KMS-11 (cell line): Measurements from ENCODE around the gene TAF4.

ENCODE experiments used
- H2AFZ ChIP-seq: fragments of 200-600 bp; sonication (generic); 2 replicates; pipeline ENCODE4 v1.6.1; 2016; ENCODE audit warnings: antibody characterized with exemption, mixed run types, low read depth
- H3K27ac ChIP-seq: fragments of 200-600 bp; sonication (generic); 2 replicates; pipeline ENCODE4 v1.6.1; 2016; ENCODE audit warnings: mild to moderate bottlenecking, mixed run types
- H3K27me3 ChIP-seq: fragments of 200-600 bp; sonication (generic); 2 replicates; pipeline ENCODE4 v1.6.1; 2017; ENCODE audit warnings: mild to moderate bottlenecking, low read depth, mixed run types, moderate library complexity; ENCODE audit not compliant: insufficient read depth
- H3K36me3 ChIP-seq: fragments of 200-600 bp; sonication (generic); 2 replicates; pipeline ENCODE4 v1.6.1; 2017; ENCODE audit warnings: mild to moderate bottlenecking, mixed run types; ENCODE audit not compliant: insufficient read depth
- H3K4me1 ChIP-seq: fragments of 200-600 bp; sonication (generic); 2 replicates; pipeline ENCODE4 v1.6.1; 2016; ENCODE audit warnings: mild to moderate bottlenecking, low read depth, mixed run types; ENCODE audit not compliant: poor library complexity, severe bottlenecking
- H3K4me2 ChIP-seq: fragments of 200-600 bp; sonication (generic); 2 replicates; pipeline ENCODE4 v1.7.0; 2016; ENCODE audit warnings: mild to moderate bottlenecking, mixed run types
- H3K4me3 ChIP-seq: fragments of 200-600 bp; sonication (generic); IDR thresholded peaks from 2 replicates; pipeline ENCODE4 v1.6.1; 2017; ENCODE audit warnings: low read depth, low read length, mixed read lengths; ENCODE audit not compliant: insufficient read depth
- H3K79me2 ChIP-seq: fragments of 200-600 bp; sonication (generic); 2 replicates; pipeline ENCODE4 v1.6.1; 2016; ENCODE audit warnings: low read depth, mixed run types; ENCODE audit not compliant: insufficient read depth
- H3K9ac ChIP-seq: fragments of 200-600 bp; sonication (generic); 2 replicates; pipeline ENCODE4 v1.6.1; 2016; ENCODE audit warnings: mild to moderate bottlenecking, mixed run types
- H4K20me1 ChIP-seq: fragments of 200-600 bp; sonication (generic); 2 replicates; pipeline ENCODE4 v1.6.1; 2016; ENCODE audit warnings: mild to moderate bottlenecking, mixed run types; ENCODE audit not compliant: insufficient read depth
- CTCF ChIP-seq: fragments of 200-600 bp; sonication (generic); conservative IDR thresholded peaks from 2 replicates; pipeline ENCODE4 v1.6.1; 2017; ENCODE audit warnings: low read depth, mild to moderate bottlenecking, antibody characterized with exemption, low read length, moderate library complexity, mixed read lengths

Gene TAF4

GRCh38 chr20:61998343-61999121, 67.1 kb downstream of the TAF4 start:
- no peak overlapping the region for H3K9ac ChIP-seq
- H3K27me3 ChIP-seq: no peaks in the 10 kb centered on the region
- H3K4me3 ChIP-seq: no peak overlapping the region
- peaks cover 38% of the 10 kb centered on the region; the same call in 1 of the 2 replicates for H3K36me3 ChIP-seq
- H4K20me1 ChIP-seq: no peaks in the 10 kb centered on the region
- no peak overlapping the region for H3K4me2 ChIP-seq
- no peak for TF ChIP-seq CTCF
- H3K4me1 ChIP-seq: peaks cover 10% of the 10 kb centered on the region
- H3K79me2 ChIP-seq: no peaks in the 10 kb centered on the region
- H2AFZ ChIP-seq: no peak overlapping the region
- no peak overlapping the region for H3K27ac ChIP-seq

- TF ChIP-seq CTCF: no peak
- H3K9ac ChIP-seq: no peak overlapping the region
- H2AFZ ChIP-seq: no peak overlapping the region
- H3K79me2 ChIP-seq: no peaks in the 10 kb centered on the region
- peaks cover 5% of the 10 kb centered on the region for H3K4me1 ChIP-seq
- no peaks in the 10 kb centered on the region for H3K27me3 ChIP-seq
- peaks cover 38% of the 10 kb centered on the region; the same call in 1 of the 2 replicates for H3K36me3 ChIP-seq
- no peaks in the 10 kb centered on the region for H4K20me1 ChIP-seq
- H3K4me3 ChIP-seq: no peak overlapping the region
- H3K4me2 ChIP-seq: no peak overlapping the region
- no peak overlapping the region for H3K27ac ChIP-seq
Observed at GRCh38 chr20:61997891-61998290, 67.8 kb downstream of the TAF4 start.

- TF ChIP-seq CTCF: no peak
- Histone ChIP-seq H3K4me2 (no peak overlapping the region), H3K27ac (no peak overlapping the region), H3K36me3 (peaks cover 33% of the 10 kb centered on the region; the same call in 1 of the 2 replicates), H3K4me1 (no peaks in the 10 kb centered on the region), H3K9ac (no peak overlapping the region), H3K4me3 (no peak overlapping the region), H2AFZ (no peak overlapping the region), H3K27me3 (no peaks in the 10 kb centered on the region), H4K20me1 (no peaks in the 10 kb centered on the region), H3K79me2 (no peaks in the 10 kb centered on the region)
Observed at GRCh38 chr20:61997372-61997771, 68.3 kb downstream of the TAF4 start.

- TF ChIP-seq CTCF: no peak
- no peak overlapping the region for H3K27ac ChIP-seq
- no peaks in the 10 kb centered on the region for H3K79me2 ChIP-seq
- no peak overlapping the region for H2AFZ ChIP-seq
- no peaks in the 10 kb centered on the region for H3K4me1 ChIP-seq
- H4K20me1 ChIP-seq: no peaks in the 10 kb centered on the region
- H3K4me3 ChIP-seq: no peak overlapping the region
- peaks cover 31% of the 10 kb centered on the region; the same call in 1 of the 2 replicates for H3K36me3 ChIP-seq
- H3K27me3 ChIP-seq: no peaks in the 10 kb centered on the region
- H3K9ac ChIP-seq: no peak overlapping the region
- no peak overlapping the region for H3K4me2 ChIP-seq
Observed at GRCh38 chr20:61994546-61994945, 71.1 kb downstream of the TAF4 start.
